ENCODE measurements around the gene MRPL43.

Gene MRPL43

DNA sequence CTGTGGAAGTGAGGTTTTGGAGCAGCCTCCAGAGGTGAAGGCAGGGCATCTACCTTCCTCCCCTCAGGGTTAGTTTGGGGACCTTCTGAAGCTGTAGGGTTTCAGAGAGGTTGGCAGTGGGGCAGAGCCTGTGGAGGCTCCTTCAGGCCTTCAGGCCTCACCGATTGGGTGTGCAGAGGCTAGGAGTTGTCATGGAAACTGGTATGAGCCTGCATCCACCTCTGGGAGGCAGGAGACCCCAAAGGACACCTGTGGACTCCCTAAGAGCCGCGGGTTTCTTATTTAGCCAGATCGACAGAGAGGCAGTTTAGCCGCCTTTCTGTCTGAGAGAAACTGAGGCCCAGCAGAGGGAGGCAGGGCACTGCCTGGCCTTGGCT, 14.3 kb upstream of the MRPL43 start:
- DNase-seq = no peak

- DNase-seq = no peak
These were observed 13.8 kb upstream of the MRPL43 start for GRCh38 chr10:101000915-101001658.

DNA sequence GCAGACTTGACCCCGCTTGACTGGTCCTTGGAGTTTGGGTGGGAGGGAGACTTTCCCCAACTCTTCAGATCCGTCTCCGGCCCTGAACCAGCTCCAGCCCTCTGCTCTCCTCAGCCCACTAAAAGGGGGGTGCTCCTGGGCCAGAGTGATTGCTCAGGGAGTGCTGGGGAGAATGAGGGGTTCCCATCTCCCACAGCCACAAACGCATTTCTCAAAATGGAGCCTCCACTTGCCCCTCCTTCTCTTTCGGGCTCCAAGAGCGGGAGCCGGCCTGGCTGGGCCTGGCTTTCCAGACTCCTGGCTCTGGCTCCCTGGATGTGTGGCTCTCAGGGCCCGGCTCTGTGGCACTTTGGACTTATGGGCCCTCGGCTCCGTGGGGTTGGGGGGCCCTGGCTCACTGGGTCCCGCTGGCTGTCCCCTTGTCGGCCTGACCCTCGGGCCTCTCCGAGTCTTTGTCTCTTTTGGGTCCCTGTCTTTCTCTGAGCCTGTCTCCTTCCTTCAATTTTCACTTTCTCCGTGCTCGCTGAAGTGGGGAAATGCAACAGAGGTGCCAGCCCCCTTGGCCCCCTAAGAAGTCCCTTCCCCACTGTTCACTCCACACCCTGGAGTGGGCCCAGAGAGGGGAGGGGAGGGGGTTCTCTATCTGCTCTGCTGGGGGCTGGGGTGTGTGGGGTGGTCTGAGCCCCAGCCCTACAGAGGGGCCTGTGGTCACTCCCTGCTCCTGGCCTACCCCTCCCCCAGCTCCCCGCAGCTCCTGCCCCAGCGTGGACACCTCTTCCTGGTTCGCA, 13.0 kb upstream of the MRPL43 start:
- DNase-seq = no peak

- DNase-seq = no peak
These were observed 12.4 kb upstream of the MRPL43 start, which contains the start of gene LZTS2 for GRCh38 chr10:100999742-101000126. Gene LZTS2 (plus strand): TSS chr10:100999808. CDS start chr10:101002539, 2,731 bp downstream.

DNA sequence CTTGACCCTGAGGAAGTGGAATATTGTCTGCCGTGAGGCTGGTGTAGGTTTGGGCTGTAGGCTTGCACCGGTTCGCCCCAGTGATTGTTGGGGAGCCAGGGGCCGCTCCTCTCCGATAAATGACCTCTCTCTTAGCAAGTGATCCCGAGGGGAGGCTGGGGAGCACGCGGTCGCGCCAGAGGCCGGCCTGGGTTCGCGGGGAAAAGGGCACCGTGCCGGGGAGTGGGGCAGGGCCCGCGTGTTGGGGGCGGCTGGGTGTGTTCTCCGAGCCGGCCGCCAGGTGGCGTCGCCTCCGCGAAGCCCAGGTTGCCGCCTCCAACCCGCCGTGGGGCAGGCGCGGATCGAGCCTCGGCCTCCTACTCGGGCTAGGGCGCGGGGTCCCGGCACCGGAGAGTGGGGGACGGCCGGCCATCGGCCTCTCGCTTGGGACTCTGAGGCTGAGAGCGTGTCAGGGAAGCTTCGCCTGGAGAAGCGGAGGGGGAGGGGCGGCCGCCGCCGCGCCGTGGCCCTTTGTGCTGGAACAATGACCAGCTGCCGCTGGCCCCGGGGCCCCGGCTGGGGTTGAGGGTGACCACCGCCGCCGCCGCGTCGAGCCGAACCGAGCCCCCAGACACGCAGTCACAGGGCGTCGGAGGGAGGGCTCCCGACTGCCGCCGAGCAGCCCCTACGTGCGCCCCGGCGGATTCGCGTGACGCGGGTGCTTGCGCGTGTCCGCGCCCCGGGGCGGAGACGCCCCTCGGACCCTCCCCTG, 11.9 kb upstream of the MRPL43 start:
- DNase-seq = peak; percentile 9 to 30

DNA sequence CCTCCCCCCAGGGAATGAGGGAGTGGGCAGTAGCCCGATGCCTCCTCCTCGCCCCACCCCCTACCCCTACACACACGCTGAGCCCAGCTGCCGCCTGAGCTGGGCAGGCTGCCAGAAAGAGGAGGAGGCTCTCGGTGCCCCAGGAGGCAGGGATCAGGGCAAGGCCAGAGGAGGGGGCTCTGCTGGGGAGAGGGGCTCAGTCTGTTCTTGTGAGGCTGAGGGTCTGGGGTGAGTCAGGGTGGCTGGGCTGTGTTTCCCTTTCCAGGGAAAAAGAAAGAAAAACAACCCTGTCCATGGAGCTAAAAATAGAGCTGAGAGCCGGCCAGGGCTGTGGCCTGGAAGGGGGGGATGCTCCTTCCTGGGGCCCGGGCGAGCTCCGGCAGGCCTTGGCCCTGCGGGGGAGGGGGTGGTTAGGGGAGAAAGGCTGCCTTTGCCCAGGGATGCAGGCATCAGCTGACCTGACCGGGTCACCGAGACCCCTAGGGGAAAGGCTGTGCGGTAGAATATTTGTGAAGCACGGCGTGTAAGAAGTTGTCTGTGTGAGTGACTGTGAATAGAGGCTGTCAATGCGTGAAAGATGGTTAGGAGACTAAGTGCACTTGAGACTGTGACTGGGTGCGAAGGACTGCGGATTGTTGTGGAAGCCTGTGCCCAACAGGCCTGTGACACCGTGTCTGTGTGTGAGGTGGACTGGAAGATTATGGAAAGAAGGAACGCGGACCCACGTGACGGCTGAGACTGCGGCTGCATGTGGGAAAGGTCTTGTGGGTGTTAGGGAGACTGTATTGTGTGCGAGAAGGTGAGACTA, 11.1 kb upstream of the MRPL43 start:
- DNase-seq = peak; percentile 50 to 82

DNA sequence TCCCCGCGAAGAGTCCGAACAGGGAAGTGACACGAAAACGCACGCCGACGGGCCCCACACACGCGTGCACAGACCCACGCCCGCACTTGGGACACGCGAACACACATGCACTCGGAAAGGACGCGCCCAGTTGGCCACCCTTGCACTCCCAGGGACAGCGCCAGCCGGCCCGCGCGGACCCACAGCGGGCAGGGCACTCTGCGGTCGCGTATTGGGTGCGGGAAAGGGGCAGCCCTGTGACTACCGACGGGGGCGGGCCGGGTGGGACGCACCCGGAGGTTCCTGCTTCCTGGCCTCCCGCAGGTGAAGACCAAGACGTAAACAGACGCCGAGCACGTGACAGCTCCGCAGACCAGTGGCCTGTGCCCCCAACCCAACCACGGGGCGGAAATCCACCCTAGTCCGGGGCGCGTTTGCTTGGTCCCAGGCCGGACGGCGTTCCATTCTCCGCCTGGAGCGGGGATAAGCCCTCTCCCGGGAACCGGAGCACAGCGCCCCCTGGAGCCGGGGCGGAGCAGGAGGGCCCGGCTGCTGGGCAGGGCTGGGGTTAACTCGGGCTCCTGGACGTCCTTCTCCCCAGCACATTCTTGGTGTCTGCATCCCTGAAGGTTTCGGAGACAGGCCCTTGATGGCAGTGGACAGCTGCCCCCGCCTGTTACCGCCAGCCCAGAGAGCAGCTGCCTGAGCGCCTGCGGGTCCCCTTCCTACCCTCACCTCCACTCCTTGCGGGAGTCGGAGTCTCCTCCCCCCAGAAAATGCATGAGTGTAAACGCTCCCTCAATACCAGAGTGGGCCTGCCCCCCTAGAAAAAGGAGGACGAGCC, 10.3 kb upstream of the MRPL43 start:
- peak in 1 of 2 experiments; percentile 28 for DNase-seq

DNA sequence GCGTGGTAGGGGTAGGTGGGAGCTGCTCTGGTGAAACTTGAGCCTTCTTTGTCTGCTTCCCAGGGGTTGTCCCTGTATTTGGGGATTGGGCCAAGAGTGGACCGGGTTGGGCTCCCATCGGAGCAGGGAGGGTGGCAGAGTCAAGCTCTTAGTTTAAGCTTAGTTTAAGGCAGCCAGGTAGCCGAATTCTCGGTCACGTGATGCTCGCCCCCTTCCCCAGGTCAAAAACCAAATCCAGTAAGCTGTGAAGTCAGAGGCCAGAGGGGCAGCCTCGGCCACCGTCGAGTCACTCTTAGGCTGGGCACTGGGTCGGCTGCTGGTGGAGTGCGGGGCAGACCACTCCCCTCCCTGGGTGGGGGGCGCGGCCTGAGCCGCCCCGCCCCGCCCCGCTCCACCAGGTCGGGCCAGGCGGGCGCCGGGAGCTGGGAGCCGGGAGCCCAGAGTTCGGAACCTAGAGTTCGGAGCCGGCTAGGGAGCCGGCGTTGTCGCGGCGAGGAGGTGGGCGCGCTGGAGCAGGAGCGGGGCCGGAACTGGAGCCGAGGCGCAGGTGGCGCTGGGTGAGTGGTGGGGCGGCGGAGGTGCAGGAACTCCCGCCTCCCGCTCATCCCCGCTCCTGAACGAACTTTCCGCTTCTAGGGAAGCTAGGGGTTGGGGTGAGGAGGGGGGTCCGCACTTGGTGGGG, 9.5 kb upstream of the MRPL43 start:
- DNase-seq = no peak

GRCh38 chr10:100995181-100995580, 7.9 kb upstream of the MRPL43 start:
- no peak for DNase-seq

GRCh38 chr10:100993986-100994708, 6.8 kb upstream of the MRPL43 start:
- no peak for DNase-seq

DNA sequence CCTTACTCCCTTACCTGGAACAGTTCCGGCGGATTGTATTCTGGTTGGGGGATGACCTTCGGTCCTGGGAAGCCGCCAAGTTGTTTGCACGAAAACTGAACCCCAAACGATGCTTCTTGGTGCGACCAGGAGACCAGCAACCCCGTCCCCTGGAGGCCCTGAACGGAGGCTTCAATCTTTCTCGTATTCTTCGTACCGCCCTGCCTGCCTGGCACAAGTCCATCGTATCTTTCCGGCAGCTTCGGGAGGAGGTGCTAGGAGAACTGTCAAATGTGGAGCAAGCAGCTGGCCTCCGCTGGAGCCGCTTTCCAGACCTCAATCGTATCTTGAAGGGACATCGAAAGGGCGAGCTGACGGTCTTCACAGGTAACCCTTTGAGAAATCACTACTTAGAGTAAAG, 1.8 kb upstream of the MRPL43 start:
- no peak for DNase-seq

DNA sequence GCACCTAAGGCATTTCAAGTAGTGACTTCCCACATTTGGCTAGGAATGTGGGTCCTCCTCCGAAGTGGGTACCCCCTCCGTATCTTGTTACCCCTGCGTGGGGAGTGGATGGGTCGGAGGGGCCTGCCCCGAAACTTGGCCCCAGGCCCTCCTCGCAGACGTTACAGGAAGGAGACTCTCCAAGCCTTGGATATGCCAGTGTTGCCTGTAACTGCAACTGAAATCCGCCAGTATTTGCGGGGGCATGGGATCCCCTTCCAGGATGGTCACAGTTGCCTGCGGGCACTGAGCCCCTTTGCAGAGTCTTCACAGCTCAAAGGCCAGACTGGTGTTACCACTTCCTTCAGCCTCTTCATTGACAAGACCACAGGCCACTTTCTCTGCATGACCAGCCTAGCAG, 869 bp upstream of the MRPL43 start:
- no peak for DNase-seq

DNA sequence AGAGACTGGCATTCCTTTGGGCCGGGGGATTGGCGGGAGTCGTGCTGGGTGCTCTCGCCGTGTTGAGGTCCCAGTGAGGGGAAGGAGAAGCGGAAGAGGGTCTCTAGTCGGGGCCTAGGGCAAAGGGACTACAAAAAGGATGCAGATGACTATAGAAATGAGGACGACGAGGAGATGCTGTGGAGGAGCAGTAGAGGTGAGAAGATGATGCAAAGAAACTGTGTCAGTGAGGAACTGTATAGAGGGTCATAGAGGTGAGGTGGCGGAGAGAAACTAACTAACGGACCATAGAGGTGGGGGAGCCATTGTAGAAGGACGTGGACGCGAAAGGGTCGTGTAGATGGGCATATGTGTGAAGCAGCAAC, 370 bp upstream of the MRPL43 start:
- no peak for DNase-seq

DNA sequence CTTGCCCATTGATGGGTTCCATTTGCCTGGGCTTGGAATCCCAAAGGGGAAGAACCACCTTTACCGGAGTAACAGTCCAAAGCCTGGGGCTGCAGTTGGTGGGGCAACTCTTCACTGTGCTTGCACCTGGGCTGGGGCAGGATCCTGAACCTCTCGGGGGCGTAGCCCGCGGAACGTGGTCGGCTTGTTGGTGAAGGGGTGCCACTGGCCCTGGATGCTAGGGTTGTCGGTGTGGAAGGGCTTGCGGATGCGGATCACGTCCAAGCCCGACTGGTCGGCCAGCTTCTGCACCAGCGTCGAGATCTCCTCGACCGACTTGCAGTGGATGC, 710 bp downstream of the MRPL43 start:
- no peak for DNase-seq

DNA sequence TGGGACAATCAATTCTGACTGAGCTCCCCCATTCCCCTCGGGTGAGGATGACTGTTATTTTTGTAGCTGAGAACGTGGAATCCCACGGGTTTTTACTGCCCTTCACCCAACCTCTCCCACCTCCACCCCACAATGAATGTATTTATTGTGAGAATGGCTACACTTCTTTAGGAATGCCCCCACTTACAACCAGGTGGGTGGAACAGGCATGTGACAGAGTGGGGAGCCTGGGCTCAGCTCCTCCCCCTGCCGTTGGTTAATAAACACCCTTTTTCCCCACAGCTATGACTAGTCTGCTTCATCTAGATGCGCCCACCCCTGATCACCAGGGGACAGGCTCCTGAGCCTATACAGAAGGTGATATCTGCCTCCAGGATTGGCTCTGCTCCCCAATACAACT, 2.0 kb downstream of the MRPL43 start:
- DNase-seq = no peak

DNA sequence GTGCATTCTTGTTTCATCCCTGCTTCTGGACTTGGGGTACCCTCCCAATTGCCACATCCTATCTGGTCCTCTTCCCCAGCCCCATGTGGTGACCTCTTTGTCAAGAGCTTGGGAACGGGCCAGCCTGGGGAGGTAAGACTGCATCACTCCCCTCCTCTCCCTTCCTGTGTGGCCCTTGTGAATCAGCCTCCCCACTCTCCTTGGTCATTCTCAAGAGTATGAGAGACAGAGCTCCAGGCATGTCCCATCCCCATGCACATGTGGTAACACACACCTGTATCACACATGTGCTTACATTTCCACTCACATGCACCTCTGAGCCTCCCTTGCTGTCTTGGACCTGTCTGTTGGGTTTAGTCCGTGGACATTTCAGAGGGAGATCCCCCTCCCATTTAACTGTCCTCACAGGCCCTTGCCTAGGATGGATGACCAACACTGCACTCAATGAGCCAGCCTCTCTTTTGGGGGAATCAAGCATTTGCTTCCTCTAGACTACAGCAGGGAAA, 2.6 kb downstream of the MRPL43 start:
- DNase-seq = no peak

- DNase-seq = no peak
These were observed 3.2 kb downstream of the MRPL43 start for GRCh38 chr10:100983868-100984671.

DNA sequence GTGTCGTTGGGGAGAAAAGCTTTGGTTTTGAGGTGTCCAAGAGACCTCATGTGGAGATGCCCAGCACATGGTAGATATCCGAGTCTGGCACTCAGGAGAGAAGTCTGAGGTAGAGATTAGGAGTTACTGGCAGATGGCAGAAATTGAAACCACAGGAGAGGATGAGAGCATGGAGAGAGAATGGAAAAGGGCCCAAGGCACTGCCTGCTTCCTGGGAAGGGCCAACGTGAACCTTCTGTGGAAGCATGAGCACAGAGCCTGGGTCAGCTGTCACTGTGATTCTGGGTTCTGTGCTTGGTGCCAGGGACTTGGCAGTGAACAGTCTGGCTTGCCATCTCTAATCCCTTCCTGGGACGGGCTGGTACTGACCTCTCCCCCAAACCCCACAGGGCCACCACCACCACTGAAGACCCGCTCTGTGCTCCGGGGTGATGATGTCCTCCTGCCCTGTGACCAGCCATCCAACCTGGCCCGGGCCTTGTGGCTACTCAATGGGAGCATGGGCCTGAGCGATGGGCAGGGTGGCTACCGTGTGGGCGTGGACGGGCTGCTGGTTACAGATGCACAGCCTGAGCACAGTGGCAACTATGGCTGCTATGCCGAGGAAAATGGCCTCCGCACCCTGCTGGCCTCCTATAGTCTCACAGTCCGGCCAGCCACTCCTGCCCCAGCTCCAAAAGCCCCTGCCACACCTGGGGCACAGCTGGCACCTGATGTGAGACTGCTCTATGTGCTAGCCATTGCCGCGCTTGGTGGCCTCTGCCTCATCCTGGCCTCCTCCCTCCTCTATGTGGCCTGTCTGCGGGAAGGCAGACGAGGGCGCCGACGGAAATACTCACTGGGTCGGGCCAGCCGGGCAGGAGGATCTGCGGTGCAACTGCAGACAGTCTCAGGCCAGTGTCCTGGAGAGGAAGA, 4.1 kb downstream of the MRPL43 start:
- DNase-seq = no peak
